ENCODE data around the gene PSMD13.

DNA sequence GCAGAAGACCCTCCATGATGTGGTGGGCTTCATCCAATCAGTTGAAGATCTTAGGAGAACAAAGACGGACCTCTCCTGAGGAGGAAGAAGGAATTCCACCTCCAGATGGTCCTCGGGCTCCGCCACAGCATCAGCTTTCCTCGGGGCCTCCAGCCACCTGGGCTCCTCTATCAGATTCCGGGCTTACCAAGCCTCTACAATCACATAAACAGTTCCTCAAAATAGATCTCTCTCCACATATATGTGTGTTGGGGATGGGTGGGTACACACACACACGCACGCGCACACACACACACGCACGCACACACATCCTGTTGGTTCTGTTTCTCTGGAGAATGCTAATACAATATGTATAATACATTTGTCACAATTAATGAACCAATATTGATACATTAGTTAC lies 22.6 kb downstream of the PSMD13 start:
- TF ChIP-seq GATA2 (IDR thresholded peaks at IDR 0.05; ENCODE audit: low read depth, low read length) (no peak), GATA3 (IDR thresholded peaks at IDR 0.05; ENCODE audit: low read depth, low read length) (no peak)
